HL-60 (cell line): Measurements from ENCODE around the gene ATG16L1.

ENCODE experiments used
- DNase-seq, 2 experiments: peaks; one replicate each; pipeline ENCODE4 v3.0.0-alpha.2; 2010 to 2020; ENCODE audit warnings: low read depth in 1 of 2, low spot score in 1 of 2
- H3K27ac ChIP-seq: fragments of 250-450 bp; sonication (Bioruptor Pico); replicated peaks from 2 replicates; pipeline ENCODE4 v1.5.1; 2020; ENCODE audit warnings: mild to moderate bottlenecking, moderate library complexity
- H3K27me3 ChIP-seq: fragments of 250-450 bp; sonication (Bioruptor Pico); 2 replicates; pipeline ENCODE4 v1.5.1; 2021; ENCODE audit warnings: mild to moderate bottlenecking, moderate library complexity; ENCODE audit not compliant: insufficient read depth, poor library complexity, severe bottlenecking
- H3K4me3 ChIP-seq: replicated peaks from 2 replicates; pipeline ENCODE4 v1.5.1; 2011; ENCODE audit warnings: mild to moderate bottlenecking, control low read depth, low read length; ENCODE audit not compliant: insufficient read depth
- CTCF ChIP-seq: IDR thresholded peaks from one replicate; pipeline ENCODE4 v1.5.1; 2011; ENCODE audit warnings: low read length, control low read depth, inconsistent platforms; ENCODE audit not compliant: insufficient read depth
- GABPA ChIP-seq: IDR thresholded peaks from 2 replicates; pipeline ENCODE4 v1.6.1; 2012; ENCODE audit warnings: low read depth
- POLR2AphosphoS5 ChIP-seq: IDR thresholded peaks from 2 replicates; pipeline ENCODE4 v1.6.1; 2012; ENCODE audit warnings: low read depth
- REST ChIP-seq: IDR thresholded peaks from 2 replicates; pipeline ENCODE4 v1.6.1; 2012; ENCODE audit warnings: low read depth; ENCODE audit not compliant: insufficient replicate concordance
- SPI1 ChIP-seq: IDR thresholded peaks from 2 replicates; pipeline ENCODE4 v1.6.1; 2012; ENCODE audit warnings: low read depth, mild to moderate bottlenecking, borderline replicate concordance

The ATG16L1 gene

GRCh38 chr2:233329489-233330135 lies 78.1 kb downstream of the ATG16L1 start:
- no peaks in the 10 kb centered on the region for H3K27me3 ChIP-seq
- no peak for DNase-seq
- H3K4me3 ChIP-seq: no peak overlapping the region
- H3K27ac ChIP-seq: no peak overlapping the region; the same call in 1 of the 2 replicates
- no peak for TF ChIP-seq POLR2AphosphoS5
- TF ChIP-seq GABPA: no peak
- TF ChIP-seq SPI1: no peak
- no peak for TF ChIP-seq REST

GRCh38 chr2:233331536-233331935 lies 80.1 kb downstream of the ATG16L1 start:
- Histone ChIP-seq H3K27ac (peak overlapping the region; percentile 87), H3K4me3 (no peak overlapping the region), H3K27me3 (no peaks in the 10 kb centered on the region)
- peak; percentile 96 to 99 for DNase-seq
- no peak for TF ChIP-seq CTCF
- TF ChIP-seq GABPA: peak; percentile 83
- peak; percentile 95 for TF ChIP-seq POLR2AphosphoS5
- no peak for TF ChIP-seq REST
- peak; percentile 96 for TF ChIP-seq SPI1

GRCh38 chr2:233332125-233332524 lies 80.7 kb downstream of the ATG16L1 start:
- H3K27ac ChIP-seq: peak overlapping the region; percentile 87
- no peak for TF ChIP-seq POLR2AphosphoS5
- TF ChIP-seq SPI1: no peak
- no peak for TF ChIP-seq REST
- TF ChIP-seq GABPA: no peak
- no peak for TF ChIP-seq CTCF
- no peak overlapping the region for H3K4me3 ChIP-seq
- no peaks in the 10 kb centered on the region for H3K27me3 ChIP-seq
- no peak for DNase-seq
